Uterus (tissue), 2 donors: ENCODE data around the gene TERC.

ENCODE experiments used
- POLR2A ChIP-seq, 2 donors: fragments of 450-650 bp; IDR thresholded peaks; one replicate each; pipeline ENCODE4 v1.6.1; 2016; ENCODE audit warnings: antibody characterized with exemption in 2 of 2, mild to moderate bottlenecking in 1 of 2, moderate library complexity in 1 of 2
- TF ChIP-seq, protein P1 (sequence below), 4 experiments: fragments of 200-600 bp in 2 of 4; fragments of 450-650 bp in 2 of 4; sonication (generic) in 2 of 4; IDR thresholded peaks; one replicate each; pipeline ENCODE4 v1.5.1; 2016 to 2019; ENCODE audit warnings: antibody characterized with exemption in 4 of 4, mild to moderate bottlenecking in 2 of 4, moderate library complexity in 1 of 4

GRCh38 chr3:169769287-169770181 is 4.7 kb upstream of the TERC start, which contains the start of gene ACTRT3:
- TF ChIP-seq, protein P1, sequence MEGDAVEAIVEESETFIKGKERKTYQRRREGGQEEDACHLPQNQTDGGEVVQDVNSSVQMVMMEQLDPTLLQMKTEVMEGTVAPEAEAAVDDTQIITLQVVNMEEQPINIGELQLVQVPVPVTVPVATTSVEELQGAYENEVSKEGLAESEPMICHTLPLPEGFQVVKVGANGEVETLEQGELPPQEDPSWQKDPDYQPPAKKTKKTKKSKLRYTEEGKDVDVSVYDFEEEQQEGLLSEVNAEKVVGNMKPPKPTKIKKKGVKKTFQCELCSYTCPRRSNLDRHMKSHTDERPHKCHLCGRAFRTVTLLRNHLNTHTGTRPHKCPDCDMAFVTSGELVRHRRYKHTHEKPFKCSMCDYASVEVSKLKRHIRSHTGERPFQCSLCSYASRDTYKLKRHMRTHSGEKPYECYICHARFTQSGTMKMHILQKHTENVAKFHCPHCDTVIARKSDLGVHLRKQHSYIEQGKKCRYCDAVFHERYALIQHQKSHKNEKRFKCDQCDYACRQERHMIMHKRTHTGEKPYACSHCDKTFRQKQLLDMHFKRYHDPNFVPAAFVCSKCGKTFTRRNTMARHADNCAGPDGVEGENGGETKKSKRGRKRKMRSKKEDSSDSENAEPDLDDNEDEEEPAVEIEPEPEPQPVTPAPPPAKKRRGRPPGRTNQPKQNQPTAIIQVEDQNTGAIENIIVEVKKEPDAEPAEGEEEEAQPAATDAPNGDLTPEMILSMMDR (IDR thresholded peaks at IDR 0.05), result no peak
- peak in 1 of 2 donors; percentile 24 for TF ChIP-seq POLR2A (IDR thresholded peaks at IDR 0.05)
